PC-9 (cell line): ENCODE measurements around the gene PYROXD2.

Experiments used
- EZH2 ChIP-seq: fragments of 200-600 bp; sonication (generic); IDR thresholded peaks from 2 replicates; pipeline ENCODE4 v1.8.0; 2017; ENCODE audit warnings: antibody characterized with exemption, low read depth
- TF ChIP-seq, protein P1 (sequence below): fragments of 200-600 bp; sonication (generic); conservative IDR thresholded peaks from 2 replicates; pipeline ENCODE4 v1.6.1; 2017; ENCODE audit warnings: mixed run types, antibody characterized with exemption, mild to moderate bottlenecking, moderate library complexity

DNA sequence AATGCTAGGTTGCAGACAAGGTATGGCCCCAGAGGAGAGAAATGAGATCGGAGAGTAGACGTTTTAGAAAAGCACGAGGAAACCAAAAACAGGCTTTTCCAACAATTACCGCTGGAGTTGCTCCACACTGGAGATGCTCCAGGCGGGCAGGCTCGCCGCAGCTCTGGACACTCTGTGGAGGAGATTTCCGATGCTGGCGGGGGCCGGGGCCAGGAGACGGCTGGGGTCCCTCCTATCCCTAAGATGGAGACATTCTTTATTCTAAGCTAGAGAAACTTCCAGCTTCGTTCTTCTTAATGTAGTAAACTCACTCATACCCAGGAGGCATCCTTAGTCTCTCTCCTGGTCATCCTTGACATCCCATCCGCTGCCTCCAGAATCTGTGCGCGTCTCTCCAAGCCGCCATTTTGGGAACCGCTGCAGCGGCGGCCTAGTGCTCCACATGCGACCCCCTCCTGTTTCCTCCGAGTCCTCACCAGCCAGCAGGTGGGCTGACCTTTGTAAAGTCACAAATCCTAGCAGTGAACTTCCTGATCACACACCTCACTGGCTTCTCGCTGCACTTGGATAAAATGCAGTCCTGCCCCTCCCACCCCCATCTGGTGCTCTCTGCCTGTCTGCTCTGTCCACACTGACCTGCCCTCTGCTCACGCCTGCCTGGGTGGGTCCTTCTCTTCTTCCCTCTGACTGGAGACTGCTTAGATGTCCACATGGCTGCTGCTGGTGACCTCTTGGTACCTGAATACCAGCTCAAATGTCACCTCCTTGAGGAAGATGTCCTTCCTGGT, 11.9 kb downstream of the PYROXD2 start:
- TF ChIP-seq, protein P1, sequence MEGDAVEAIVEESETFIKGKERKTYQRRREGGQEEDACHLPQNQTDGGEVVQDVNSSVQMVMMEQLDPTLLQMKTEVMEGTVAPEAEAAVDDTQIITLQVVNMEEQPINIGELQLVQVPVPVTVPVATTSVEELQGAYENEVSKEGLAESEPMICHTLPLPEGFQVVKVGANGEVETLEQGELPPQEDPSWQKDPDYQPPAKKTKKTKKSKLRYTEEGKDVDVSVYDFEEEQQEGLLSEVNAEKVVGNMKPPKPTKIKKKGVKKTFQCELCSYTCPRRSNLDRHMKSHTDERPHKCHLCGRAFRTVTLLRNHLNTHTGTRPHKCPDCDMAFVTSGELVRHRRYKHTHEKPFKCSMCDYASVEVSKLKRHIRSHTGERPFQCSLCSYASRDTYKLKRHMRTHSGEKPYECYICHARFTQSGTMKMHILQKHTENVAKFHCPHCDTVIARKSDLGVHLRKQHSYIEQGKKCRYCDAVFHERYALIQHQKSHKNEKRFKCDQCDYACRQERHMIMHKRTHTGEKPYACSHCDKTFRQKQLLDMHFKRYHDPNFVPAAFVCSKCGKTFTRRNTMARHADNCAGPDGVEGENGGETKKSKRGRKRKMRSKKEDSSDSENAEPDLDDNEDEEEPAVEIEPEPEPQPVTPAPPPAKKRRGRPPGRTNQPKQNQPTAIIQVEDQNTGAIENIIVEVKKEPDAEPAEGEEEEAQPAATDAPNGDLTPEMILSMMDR, result no peak
- no peak for TF ChIP-seq EZH2
